Caco-2 (cell line): Measurements from ENCODE around the gene CBX7. TPM values are rescaled to one million over a fixed set of nuclear protein-coding genes. Genes with fewer than 3 reads are reported as not detected.
A peak's percentile ranks its signal among the peaks of the same experiment; 100 is the strongest.

ENCODE experiments used
- BruUV-seq: library from RNA; stranded (reverse); fragments of 400-500 nt; replicated peaks from 2 replicates; lab custom pipeline; 2021; lab: Mats Ljungman, UMichigan
- CTCF ChIA-PET: fragments of 300-600 bp; sonication (Branson Sonifier 250); formaldehyde crosslinking; loops from one replicate; lab custom pipeline; 2022; ENCODE audit warnings: antibody characterized with exemption; lab: Charles Lee
- POLR2A ChIA-PET: fragments of 300-600 bp; sonication (Branson Sonifier 250); formaldehyde crosslinking; loops from one replicate; lab custom pipeline; 2022; ENCODE audit warnings: antibody characterized with exemption; lab: Charles Lee
- DNase-seq, 2 experiments: peaks; one replicate each; pipeline versions ENCODE4 v3.0.0 to v3.0.0-alpha.2; 2020 to 2022
- H3K27me3 ChIP-seq: replicated peaks from 2 replicates; pipeline ENCODE4 v1.6.0; 2011; ENCODE audit warnings: low read length; ENCODE audit not compliant: control insufficient read depth, insufficient read depth
- H3K36me3 ChIP-seq: 2 replicates; pipeline ENCODE4 v1.5.1; 2011; ENCODE audit warnings: low read length; ENCODE audit not compliant: control insufficient read depth, insufficient read depth
- H3K4me1 ChIP-seq: fragments of 250-450 bp; sonication (Bioruptor Pico); 2 replicates; pipeline ENCODE4 v1.5.1; 2020; ENCODE audit warnings: mild to moderate bottlenecking
- H3K4me3 ChIP-seq: 2 replicates; pipeline ENCODE4 v1.5.1; 2011; ENCODE audit warnings: low read depth, mild to moderate bottlenecking, control low read depth, low read length
- H3K9me3 ChIP-seq: fragments of 250-450 bp; sonication (Bioruptor Pico); 2 replicates; pipeline ENCODE4 v1.5.1; 2020; ENCODE audit warnings: mild to moderate bottlenecking, moderate library complexity
- H3K27ac Mint-ChIP-seq: one replicate; pipeline ENCODE4 v1.8.0; 2022; ENCODE audit warnings: mixed read lengths; ENCODE audit not compliant: unreplicated experiment
- H3K27me3 Mint-ChIP-seq: one replicate; pipeline ENCODE4 v1.8.0; 2022; ENCODE audit warnings: mixed read lengths; ENCODE audit not compliant: insufficient read depth, unreplicated experiment
- H3K36me3 Mint-ChIP-seq: one replicate; pipeline ENCODE4 v1.8.0; 2022; ENCODE audit warnings: mild to moderate bottlenecking, mixed read lengths; ENCODE audit not compliant: insufficient read depth, unreplicated experiment
- H3K4me1 Mint-ChIP-seq: one replicate; pipeline ENCODE4 v1.8.0; 2022; ENCODE audit warnings: low read depth, mixed read lengths; ENCODE audit not compliant: unreplicated experiment
- H3K4me3 Mint-ChIP-seq: one replicate; pipeline ENCODE4 v1.8.0; 2022; ENCODE audit warnings: mild to moderate bottlenecking, moderate library complexity, mixed read lengths; ENCODE audit not compliant: unreplicated experiment
- H3K9me3 Mint-ChIP-seq: one replicate; pipeline ENCODE4 v1.8.0; 2022; ENCODE audit warnings: mixed read lengths; ENCODE audit not compliant: unreplicated experiment
- CTCF ChIP-seq, 2 experiments: fragments of 200-600 bp in 1 of 2; IDR thresholded peaks; 1 replicate in 1 of 2; 2 replicates in 1 of 2; pipeline versions ENCODE4 v1.5.1 to v1.8.0; 2011 to 2022; ENCODE audit warnings: antibody characterized with exemption in 1 of 2, control low read depth in 1 of 2, inconsistent platforms in 1 of 2, low read depth in 1 of 2, low read length in 1 of 2, mild to moderate bottlenecking in 1 of 2, moderate library complexity in 1 of 2; ENCODE audit not compliant: insufficient read depth in 1 of 2, severe bottlenecking in 1 of 2, unreplicated experiment in 1 of 2
- intact Hi-C: fragments of 100-400 bp; cut with micrococcal nuclease; formaldehyde crosslinking; loops from one replicate; pipeline ENCODE4 v1.10.0; 2022; ENCODE audit not compliant: unreplicated experiment
- total RNA-seq: library from RNA; stranded (reverse); gene quantifications from 2 replicates; pipeline ENCODE4 v1.2.3, GENCODE V29; 2022

Gene CBX7
- total RNA-seq, 1 experiment from 2014 or later = 4.4 TPM

DNA sequence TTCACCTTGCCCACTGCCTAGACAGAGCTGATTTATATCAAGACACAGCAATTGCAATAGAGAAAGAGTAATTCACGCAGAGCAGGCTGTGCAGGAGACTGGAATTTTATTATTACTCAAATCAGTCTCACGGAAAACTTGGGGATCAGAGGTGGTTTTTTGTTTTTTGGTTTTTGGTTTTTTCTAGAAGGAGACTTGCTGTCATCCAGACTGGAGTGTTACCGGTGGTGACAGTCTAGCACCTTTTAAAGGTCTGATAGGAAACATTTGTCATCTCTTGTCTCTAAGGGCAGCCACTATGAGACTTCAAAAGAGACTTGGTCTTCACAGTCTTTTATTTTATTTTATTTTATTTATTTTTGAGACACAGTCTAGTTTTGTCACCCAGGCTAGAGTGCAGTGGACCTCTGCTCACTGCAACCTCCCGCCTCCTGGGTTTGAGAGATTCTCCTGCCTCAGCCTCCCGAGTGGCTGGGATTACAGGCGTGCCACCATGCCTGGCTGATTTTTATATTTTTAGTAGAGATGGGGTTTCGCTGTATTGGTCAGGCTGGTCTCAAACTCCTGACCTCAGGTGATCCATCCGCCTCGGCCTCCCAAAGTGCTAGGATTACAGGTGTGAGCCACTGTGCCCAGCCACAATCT is 36.4 kb downstream of the CBX7 start:
- no peak for DNase-seq
- ChIA-PET CTCF (interaction anchor here (2.4 kb wide), 1 partner anchor 246 kb away, joined by 9 read pairs; no protein-coding TSS in a partner anchor), POLR2A (no interaction called here)
- Mint-ChIP-seq H3K9me3 (no peaks in the 10 kb centered on the region), H3K4me1 (peaks cover 33% of the 10 kb centered on the region), H3K4me3 (no peak overlapping the region), H3K27me3 (no peaks in the 10 kb centered on the region), H3K27ac (no peak overlapping the region), H3K36me3 (peaks cover 5% of the 10 kb centered on the region)
- intact Hi-C loops = loop anchor here (10.0 kb wide), 1 partner anchor 71 kb away; the partner anchor contains the start of gene APOBEC3F
- peaks cover 29% of the 10 kb centered on the region for H3K4me1 ChIP-seq
- no peak for TF ChIP-seq CTCF (IDR thresholded peaks at IDR 0.05; ENCODE audit: insufficient read depth in 1 of 2, low read depth in 1 of 2, low read length in 1 of 2, severe bottlenecking in 1 of 2, unreplicated experiment in 1 of 2)
- no peak overlapping the region for H3K4me3 ChIP-seq
- H3K27me3 ChIP-seq = no peaks in the 10 kb centered on the region
- H3K9me3 ChIP-seq = peaks cover 3% of the 10 kb centered on the region; the same call in 1 of the 2 replicates
- BruUV-seq = no TSS peak
- H3K36me3 ChIP-seq = no peaks in the 10 kb centered on the region

DNA sequence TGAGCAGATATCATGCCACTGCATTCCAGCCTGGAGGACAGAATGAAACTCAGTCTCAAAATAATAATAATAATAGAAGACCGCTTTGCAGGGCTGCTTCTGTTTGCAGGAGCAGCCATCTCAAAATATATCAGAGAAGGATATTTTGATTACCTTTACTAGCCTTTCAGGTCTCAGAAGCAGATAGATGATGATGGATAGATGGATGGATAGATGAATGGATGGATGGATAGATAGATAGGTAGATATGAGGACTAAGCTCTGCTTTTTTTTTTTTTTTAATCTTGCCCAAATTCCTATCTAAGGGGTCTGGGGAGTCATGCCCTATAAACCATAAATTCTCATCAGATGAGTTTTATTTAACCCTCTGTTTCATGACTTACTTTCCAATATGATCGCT is 36.9 kb downstream of the CBX7 start:
- intact Hi-C loops = loop anchor here (10.0 kb wide), 1 partner anchor 71 kb away; the partner anchor contains the start of gene APOBEC3F
- Histone ChIP-seq H3K4me3 (no peak overlapping the region), H3K9me3 (peaks cover 3% of the 10 kb centered on the region; the same call in 1 of the 2 replicates), H3K36me3 (no peaks in the 10 kb centered on the region), H3K27me3 (no peaks in the 10 kb centered on the region), H3K4me1 (peaks cover 34% of the 10 kb centered on the region)
- CTCF ChIA-PET = interaction anchor here (0.6 to 2.4 kb wide), 2 partner anchors 245 to 246 kb away, joined by 3 to 9 read pairs; no protein-coding TSS in a partner anchor
- Mint-ChIP-seq H3K9me3 (no peaks in the 10 kb centered on the region), H3K36me3 (peaks cover 9% of the 10 kb centered on the region), H3K4me3 (no peak overlapping the region), H3K4me1 (peaks cover 38% of the 10 kb centered on the region), H3K27ac (no peak overlapping the region), H3K27me3 (no peaks in the 10 kb centered on the region)
- no TSS peak for BruUV-seq
- TF ChIP-seq CTCF (IDR thresholded peaks at IDR 0.05; ENCODE audit: insufficient read depth in 1 of 2, low read depth in 1 of 2, low read length in 1 of 2, severe bottlenecking in 1 of 2, unreplicated experiment in 1 of 2) = no peak
- no peak for DNase-seq
- POLR2A ChIA-PET = no interaction called here

DNA sequence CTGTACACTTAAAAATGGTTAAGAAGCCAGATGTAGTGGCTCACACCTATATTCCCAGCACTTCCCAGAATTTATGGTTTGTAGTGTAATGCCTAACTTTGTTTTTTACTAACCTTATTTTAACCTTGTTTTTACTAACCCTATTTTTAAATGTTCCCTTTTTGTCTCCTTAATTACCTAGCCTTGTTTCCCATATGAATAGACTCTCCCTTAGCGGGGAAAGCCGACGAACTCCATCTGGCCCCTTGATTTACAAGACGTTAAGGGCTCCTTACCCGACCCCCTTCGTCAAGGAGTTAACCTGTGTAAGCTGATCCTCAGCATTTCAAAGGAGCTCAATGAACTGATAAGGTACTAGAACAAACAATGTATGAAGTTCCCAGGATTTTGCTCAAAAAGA is 38.4 kb downstream of the CBX7 start:
- peak in 1 of 2 experiments; percentile 49 for DNase-seq
- peak overlapping the region; percentile 36 for H3K27ac Mint-ChIP-seq
- CTCF ChIA-PET = interaction anchor here (0.6 to 2.4 kb wide), 3 partner anchors 197 to 345 kb away, joined by 3 to 9 read pairs (median 6); no protein-coding TSS in a partner anchor
- H3K4me1 Mint-ChIP-seq = peaks cover 41% of the 10 kb centered on the region
- no peaks in the 10 kb centered on the region for H3K9me3 Mint-ChIP-seq
- no TSS peak for BruUV-seq
- peaks cover 3% of the 10 kb centered on the region; the same call in 1 of the 2 replicates for H3K9me3 ChIP-seq
- H3K36me3 Mint-ChIP-seq = peaks cover 9% of the 10 kb centered on the region
- intact Hi-C loops = loop anchor here (10.0 kb wide), 1 partner anchor 69 kb away; the partner anchor contains the start of gene APOBEC3F
- H3K4me3 ChIP-seq = no peak overlapping the region
- H3K27me3 ChIP-seq = no peaks in the 10 kb centered on the region
- TF ChIP-seq CTCF (IDR thresholded peaks at IDR 0.05; ENCODE audit: insufficient read depth in 1 of 2, low read depth in 1 of 2, low read length in 1 of 2, severe bottlenecking in 1 of 2, unreplicated experiment in 1 of 2) = no peak
- H3K27me3 Mint-ChIP-seq = no peaks in the 10 kb centered on the region
- peak overlapping the region; percentile 38 for H3K4me3 Mint-ChIP-seq
- no peaks in the 10 kb centered on the region for H3K36me3 ChIP-seq
- POLR2A ChIA-PET = no interaction called here
- peaks cover 36% of the 10 kb centered on the region for H3K4me1 ChIP-seq
